ENCODE measurements around the gene ZNF474.
"Not testable (repeated sequence)": the region's sequence is repeated elsewhere in the genome, so short reads cannot be mapped to it uniquely, and the experiment has no call there.

ZNF474 gene

DNA sequence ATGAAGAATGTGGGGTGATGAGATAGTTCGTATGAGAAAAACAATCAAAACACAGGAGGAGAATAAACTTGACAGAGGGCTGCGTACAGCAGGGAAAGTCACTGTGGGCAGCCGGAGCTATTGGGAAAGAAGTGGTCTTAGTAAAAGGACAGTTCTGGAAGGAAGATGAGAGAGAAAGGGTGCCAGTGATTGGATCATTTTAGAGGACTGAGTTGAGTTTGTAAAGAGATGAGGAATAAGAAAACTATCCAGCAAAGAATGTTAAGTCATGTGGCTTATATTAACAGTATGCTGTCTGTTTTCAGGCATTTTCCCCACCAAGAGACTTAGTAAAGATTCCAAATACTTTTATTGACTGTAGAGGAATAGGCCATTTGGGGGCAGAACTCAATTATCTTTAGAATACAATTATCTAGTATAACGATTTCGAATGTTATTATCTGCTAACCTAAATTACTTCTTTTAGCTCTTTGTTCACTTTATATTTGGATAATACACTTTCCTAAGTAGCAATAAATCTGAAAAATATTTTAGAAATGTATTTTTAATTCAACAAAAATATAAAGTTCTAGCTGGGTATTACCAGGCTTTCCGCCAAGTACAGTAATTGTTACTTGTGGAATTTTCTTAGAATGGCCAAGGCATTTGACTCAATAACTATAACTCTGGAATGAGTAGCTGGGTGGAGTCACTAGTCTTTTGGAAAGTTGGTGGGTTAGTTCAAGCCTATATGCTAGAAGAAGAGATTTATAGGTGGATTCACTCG lies 35.7 kb upstream of the ZNF474 start:
- ChIA-PET POLR2A (no interaction called here), CTCF (interaction anchor here (1.5 kb wide), 2 partner anchors 16 to 144 kb away, joined by 3 read pairs; no protein-coding TSS in a partner anchor)
- DNase-seq, result no peak
- Histone ChIP-seq H3K27ac (ENCODE audit: insufficient read depth in 1 of 2, low read depth in 1 of 2, low read length in 2 of 2, poor library complexity in 1 of 2, severe bottlenecking in 2 of 2) (no peak overlapping the region), H3K9me3 (ENCODE audit: control extremely low read depth in 1 of 5, control insufficient read depth in 4 of 5, insufficient read depth in 2 of 5, low read depth in 1 of 5, low read length in 4 of 5) (no peaks in the 10 kb centered on the region), H3K4me1 (ENCODE audit: control extremely low read depth in 1 of 4, control insufficient read depth in 4 of 4, insufficient read depth in 4 of 4, low read length in 3 of 4) (peaks cover 0 to 14% (median 0%) of the 10 kb centered on the region in 4 experiments), H3K27me3 (replicated peaks in 2 of 5; ENCODE audit: control insufficient read depth in 4 of 5, insufficient read depth in 5 of 5, low read length in 4 of 5) (no peaks in the 10 kb centered on the region), H3K4me3 (ENCODE audit: control insufficient read depth in 1 of 7, extremely low read depth in 1 of 7, insufficient read depth in 4 of 7, low read depth in 2 of 7, low read length in 6 of 7) (no peak overlapping the region), H3K36me3 (ENCODE audit: control insufficient read depth in 4 of 4, insufficient read depth in 4 of 4, low read length in 3 of 4) (no peaks in the 10 kb centered on the region)
- 100% methylated on average over 3 of the region's 7 CpGs for WGBS (ENCODE audit: insufficient coverage)

DNA sequence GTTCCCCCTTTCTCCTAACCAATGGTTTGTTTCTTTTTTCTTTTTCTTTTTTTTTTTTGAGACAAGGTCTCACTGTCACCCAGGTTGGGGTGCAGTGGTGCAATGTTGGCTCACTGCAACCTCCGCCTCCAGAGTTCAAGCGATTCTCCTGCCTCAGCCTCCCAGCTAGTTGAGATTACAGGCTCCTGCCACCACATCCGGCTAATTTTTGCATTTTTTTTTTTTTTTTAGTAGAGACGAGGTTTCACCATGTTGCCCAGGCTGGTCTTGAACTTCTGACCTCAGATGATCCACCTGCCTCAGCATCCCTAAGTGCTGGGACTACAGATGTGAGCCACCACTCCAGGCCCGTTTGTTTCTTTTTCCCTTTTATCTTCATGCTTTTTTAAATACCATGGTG lies 35.1 kb upstream of the ZNF474 start:
- WGBS (ENCODE audit: insufficient coverage), result 97% methylated on average over 3 of the region's 5 CpGs
- H3K27ac ChIP-seq (ENCODE audit: insufficient read depth in 1 of 2, low read depth in 1 of 2, low read length in 2 of 2, poor library complexity in 1 of 2, severe bottlenecking in 2 of 2); DNase-seq; H3K36me3 ChIP-seq (ENCODE audit: control insufficient read depth in 4 of 4, insufficient read depth in 4 of 4, low read length in 3 of 4); H3K27me3 ChIP-seq (replicated peaks in 2 of 5; ENCODE audit: control insufficient read depth in 4 of 5, insufficient read depth in 5 of 5, low read length in 4 of 5); POLR2A ChIA-PET; H3K9me3 ChIP-seq (ENCODE audit: control extremely low read depth in 1 of 5, control insufficient read depth in 4 of 5, insufficient read depth in 2 of 5, low read depth in 1 of 5, low read length in 4 of 5); H3K4me3 ChIP-seq (ENCODE audit: control insufficient read depth in 1 of 7, extremely low read depth in 1 of 7, insufficient read depth in 4 of 7, low read depth in 2 of 7, low read length in 6 of 7): not testable (repeated sequence)
- peaks cover 0 to 11% (median 0%) of the 10 kb centered on the region in 4 experiments for H3K4me1 ChIP-seq (ENCODE audit: control extremely low read depth in 1 of 4, control insufficient read depth in 4 of 4, insufficient read depth in 4 of 4, low read length in 3 of 4)
- CTCF ChIA-PET, result interaction anchor here (1.4 to 1.5 kb wide), 3 partner anchors 17 to 145 kb away, joined by 3 read pairs; no protein-coding TSS in a partner anchor

DNA sequence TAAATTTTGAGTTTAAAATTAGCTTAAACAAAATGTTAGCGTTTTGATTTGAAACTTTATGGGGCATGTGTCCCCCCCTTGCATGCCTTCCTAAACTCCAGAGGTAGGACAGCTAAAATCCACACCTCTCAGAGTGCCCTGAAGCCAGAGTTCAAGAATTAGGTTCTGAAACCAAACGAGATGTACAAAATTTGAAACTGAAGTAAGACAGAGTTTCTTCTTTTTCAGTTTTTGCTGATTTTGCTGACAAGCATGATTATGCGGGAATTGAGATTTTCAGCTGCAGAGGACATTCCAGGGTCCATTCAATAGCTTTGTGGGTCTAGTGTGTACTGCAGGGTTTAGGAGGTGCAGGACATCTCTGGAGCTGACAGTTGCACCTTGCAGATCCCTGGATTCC lies 34.2 kb upstream of the ZNF474 start:
- Histone ChIP-seq H3K27ac (ENCODE audit: insufficient read depth in 1 of 2, low read depth in 1 of 2, low read length in 2 of 2, poor library complexity in 1 of 2, severe bottlenecking in 2 of 2) (no peak overlapping the region), H3K4me3 (ENCODE audit: control insufficient read depth in 1 of 7, extremely low read depth in 1 of 7, insufficient read depth in 4 of 7, low read depth in 2 of 7, low read length in 6 of 7) (no peak overlapping the region), H3K9me3 (ENCODE audit: control extremely low read depth in 1 of 5, control insufficient read depth in 4 of 5, insufficient read depth in 2 of 5, low read depth in 1 of 5, low read length in 4 of 5) (no peaks in the 10 kb centered on the region), H3K4me1 (ENCODE audit: control extremely low read depth in 1 of 4, control insufficient read depth in 4 of 4, insufficient read depth in 4 of 4, low read length in 3 of 4) (peaks cover 0 to 2% (median 0%) of the 10 kb centered on the region in 4 experiments), H3K36me3 (ENCODE audit: control insufficient read depth in 4 of 4, insufficient read depth in 4 of 4, low read length in 3 of 4) (no peaks in the 10 kb centered on the region), H3K27me3 (replicated peaks in 2 of 5; ENCODE audit: control insufficient read depth in 4 of 5, insufficient read depth in 5 of 5, low read length in 4 of 5) (no peaks in the 10 kb centered on the region)
- POLR2A ChIA-PET, result interaction anchor here (0.6 kb wide), 1 partner anchor 121 kb away, joined by 3 read pairs; no protein-coding TSS in a partner anchor
- 94% methylated on average over 2 of the region's 3 CpGs for WGBS (ENCODE audit: insufficient coverage)
- DNase-seq, result no peak
- CTCF ChIA-PET, result interaction anchor here (1.1 to 1.5 kb wide), 5 partner anchors 11 to 145 kb away, joined by 3 read pairs; no protein-coding TSS in a partner anchor

GRCh38 chr5:122097391-122097790 lies 32.0 kb upstream of the ZNF474 start:
- H3K9me3 ChIP-seq (ENCODE audit: control extremely low read depth in 1 of 5, control insufficient read depth in 4 of 5, insufficient read depth in 2 of 5, low read depth in 1 of 5, low read length in 4 of 5), result no peaks in the 10 kb centered on the region
- CTCF ChIA-PET, result interaction anchor here (1.0 to 1.3 kb wide), 2 partner anchors 11 to 59 kb away, joined by 4 to 5 read pairs; no protein-coding TSS in a partner anchor
- no CpG with 5 or more reads among the region's 1 CpG for WGBS (ENCODE audit: insufficient coverage)
- H3K4me1 ChIP-seq (ENCODE audit: control extremely low read depth in 1 of 4, control insufficient read depth in 4 of 4, insufficient read depth in 4 of 4, low read length in 3 of 4), result peaks cover 0 to 5% (median 0%) of the 10 kb centered on the region in 4 experiments
- H3K27me3 ChIP-seq (replicated peaks in 2 of 5; ENCODE audit: control insufficient read depth in 4 of 5, insufficient read depth in 5 of 5, low read length in 4 of 5), result no peaks in the 10 kb centered on the region
- DNase-seq, result no peak
- no peak overlapping the region for H3K4me3 ChIP-seq (ENCODE audit: control insufficient read depth in 1 of 7, extremely low read depth in 1 of 7, insufficient read depth in 4 of 7, low read depth in 2 of 7, low read length in 6 of 7)
- no peaks in the 10 kb centered on the region for H3K36me3 ChIP-seq (ENCODE audit: control insufficient read depth in 4 of 4, insufficient read depth in 4 of 4, low read length in 3 of 4)
- POLR2A ChIA-PET, result no interaction called here
- no peak overlapping the region for H3K27ac ChIP-seq (ENCODE audit: insufficient read depth in 1 of 2, low read depth in 1 of 2, low read length in 2 of 2, poor library complexity in 1 of 2, severe bottlenecking in 2 of 2)

GRCh38 chr5:122099060-122099790 lies 30.1 kb upstream of the ZNF474 start:
- DNase-seq, result no peak
- no peak overlapping the region for H3K27ac ChIP-seq (ENCODE audit: insufficient read depth in 1 of 2, low read depth in 1 of 2, low read length in 2 of 2, poor library complexity in 1 of 2, severe bottlenecking in 2 of 2)
- H3K9me3 ChIP-seq (ENCODE audit: control extremely low read depth in 1 of 5, control insufficient read depth in 4 of 5, insufficient read depth in 2 of 5, low read depth in 1 of 5, low read length in 4 of 5), result no peaks in the 10 kb centered on the region
- no peak overlapping the region for H3K4me3 ChIP-seq (ENCODE audit: control insufficient read depth in 1 of 7, extremely low read depth in 1 of 7, insufficient read depth in 4 of 7, low read depth in 2 of 7, low read length in 6 of 7)
- no peaks in the 10 kb centered on the region for H3K36me3 ChIP-seq (ENCODE audit: control insufficient read depth in 4 of 4, insufficient read depth in 4 of 4, low read length in 3 of 4)
- peaks cover 0 to 5% (median 0%) of the 10 kb centered on the region in 4 experiments for H3K4me1 ChIP-seq (ENCODE audit: control extremely low read depth in 1 of 4, control insufficient read depth in 4 of 4, insufficient read depth in 4 of 4, low read length in 3 of 4)
- WGBS (ENCODE audit: insufficient coverage), result 100% methylated on average over 3 of the region's 6 CpGs
- POLR2A ChIA-PET, result no interaction called here
- no peaks in the 10 kb centered on the region for H3K27me3 ChIP-seq (replicated peaks in 2 of 5; ENCODE audit: control insufficient read depth in 4 of 5, insufficient read depth in 5 of 5, low read length in 4 of 5)
- CTCF ChIA-PET, result interaction anchor here (0.6 to 1.0 kb wide), 3 partner anchors 18 to 347 kb away, joined by 3 read pairs; no protein-coding TSS in a partner anchor

- 60% methylated on average over 1 of the region's 4 CpGs for whole genome bisulfite sequencing (ENCODE audit: insufficient coverage)
Observed at GRCh38 chr5:122101636-122102285, 27.6 kb upstream of the ZNF474 start.

More at GRCh38 chr5:122101636-122102285, 27.6 kb upstream of the ZNF474 start:
- Histone ChIP-seq H3K9me3 (ENCODE audit: control extremely low read depth in 1 of 5, control insufficient read depth in 4 of 5, insufficient read depth in 2 of 5, low read depth in 1 of 5, low read length in 4 of 5) (no peaks in the 10 kb centered on the region), H3K4me1 (ENCODE audit: control extremely low read depth in 1 of 4, control insufficient read depth in 4 of 4, insufficient read depth in 4 of 4, low read length in 3 of 4) (peaks cover 0 to 5% (median 0%) of the 10 kb centered on the region in 4 experiments), H3K4me3 (ENCODE audit: control insufficient read depth in 1 of 7, extremely low read depth in 1 of 7, insufficient read depth in 4 of 7, low read depth in 2 of 7, low read length in 6 of 7) (no peak overlapping the region), H3K36me3 (ENCODE audit: control insufficient read depth in 4 of 4, insufficient read depth in 4 of 4, low read length in 3 of 4) (no peaks in the 10 kb centered on the region), H3K27me3 (replicated peaks in 2 of 5; ENCODE audit: control insufficient read depth in 4 of 5, insufficient read depth in 5 of 5, low read length in 4 of 5) (no peaks in the 10 kb centered on the region), H3K27ac (ENCODE audit: insufficient read depth in 1 of 2, low read depth in 1 of 2, low read length in 2 of 2, poor library complexity in 1 of 2, severe bottlenecking in 2 of 2) (no peak overlapping the region)
- DNase-seq, result peak; percentile 52 to 70 (median 70)
- POLR2A ChIA-PET, result no interaction called here
- CTCF ChIA-PET, result interaction anchor here (0.6 to 4.0 kb wide), 20 partner anchors 9 to 142 kb away, joined by 3 to 28 read pairs (median 4); no protein-coding TSS in a partner anchor

All from common myeloid progenitor, CD34-positive (primary cell).